T-helper 9 cell (primary cell): Measurements from ENCODE around the gene CYP46A1.

ENCODE experiments used
- DNase-seq: peaks from one replicate; pipeline ENCODE4 v3.0.0-alpha.2; 2020

Gene CYP46A1

GRCh38 chr14:99716850-99717681, 33.0 kb downstream of the CYP46A1 start:
- DNase-seq = no peak

GRCh38 chr14:99717682-99718013, 33.5 kb downstream of the CYP46A1 start:
- DNase-seq = no peak

GRCh38 chr14:99718031-99718810, 34.1 kb downstream of the CYP46A1 start:
- no peak for DNase-seq

GRCh38 chr14:99718811-99719192, 34.7 kb downstream of the CYP46A1 start:
- DNase-seq = no peak

- no peak for DNase-seq
Measured at GRCh38 chr14:99720941-99721791, 37.1 kb downstream of the CYP46A1 start.

- no peak for DNase-seq
Measured at GRCh38 chr14:99721792-99722516, 37.9 kb downstream of the CYP46A1 start.

GRCh38 chr14:99722741-99723140, 38.6 kb downstream of the CYP46A1 start:
- no peak for DNase-seq

GRCh38 chr14:99724196-99724891, 40.2 kb downstream of the CYP46A1 start:
- no peak for DNase-seq

GRCh38 chr14:99724939-99725773, 41.1 kb downstream of the CYP46A1 start:
- DNase-seq = no peak

GRCh38 chr14:99725774-99726537, 41.9 kb downstream of the CYP46A1 start:
- no peak for DNase-seq

- no peak for DNase-seq
Measured at GRCh38 chr14:99726538-99727095, 42.5 kb downstream of the CYP46A1 start.

- no peak for DNase-seq
Measured at GRCh38 chr14:99727096-99727870, 43.2 kb downstream of the CYP46A1 start.

GRCh38 chr14:99728231-99728920, 44.3 kb downstream of the CYP46A1 start:
- no peak for DNase-seq

GRCh38 chr14:99728981-99729451, 44.9 kb downstream of the CYP46A1 start:
- DNase-seq = no peak

GRCh38 chr14:99729991-99730875, 46.1 kb downstream of the CYP46A1 start:
- peak; percentile 64 for DNase-seq

- no peak for DNase-seq
Measured at GRCh38 chr14:99730876-99731546, 46.9 kb downstream of the CYP46A1 start.
